C4-2B (cell line): ENCODE measurements around the gene DLX4.

Source experiments
- ZFX ChIP-seq: fragments of 450-650 bp; IDR thresholded peaks from 2 replicates; pipeline ENCODE4 v1.6.1; 2017
- TF ChIP-seq, protein P1 (sequence below): fragments of 450-650 bp; conservative IDR thresholded peaks from 2 replicates; pipeline ENCODE4 v1.5.1; 2017; ENCODE audit warnings: mild to moderate bottlenecking

DNA sequence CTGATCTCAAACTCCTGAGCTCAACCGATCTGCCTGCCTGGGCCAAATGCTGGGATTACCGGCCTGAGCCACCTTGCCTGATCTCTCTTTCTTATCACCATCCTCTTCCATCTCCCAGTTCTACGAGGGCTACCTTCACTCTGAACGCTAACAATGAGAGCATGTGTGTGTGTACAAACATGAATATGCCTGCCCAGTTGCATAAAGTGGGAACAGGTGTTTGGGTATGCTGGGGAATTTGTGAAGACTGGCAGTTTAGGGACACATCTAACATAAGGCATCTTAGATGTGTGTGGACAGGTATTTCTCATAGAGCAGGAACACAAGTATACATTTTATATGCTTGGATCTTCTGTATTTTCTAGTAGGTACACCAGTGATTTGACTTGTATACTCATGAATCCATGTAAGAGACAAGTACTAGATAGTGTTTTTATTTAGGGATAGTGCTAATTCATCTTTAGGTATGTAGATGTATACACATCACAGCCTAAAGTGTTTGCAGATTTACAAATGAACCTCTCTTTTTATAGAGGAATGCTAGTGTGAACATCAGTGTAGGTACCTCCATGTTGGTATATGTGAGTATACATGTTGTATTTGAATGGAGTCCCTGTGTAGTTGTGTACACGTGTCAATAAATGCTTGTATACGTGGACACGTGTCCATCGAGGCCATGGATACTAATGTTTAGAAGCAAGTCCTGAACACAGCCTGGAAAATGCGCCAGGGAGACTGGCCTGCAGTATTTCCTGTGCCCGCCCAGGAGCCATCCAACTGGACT is 1.2 kb upstream of the DLX4 start:
- TF ChIP-seq, protein P1, sequence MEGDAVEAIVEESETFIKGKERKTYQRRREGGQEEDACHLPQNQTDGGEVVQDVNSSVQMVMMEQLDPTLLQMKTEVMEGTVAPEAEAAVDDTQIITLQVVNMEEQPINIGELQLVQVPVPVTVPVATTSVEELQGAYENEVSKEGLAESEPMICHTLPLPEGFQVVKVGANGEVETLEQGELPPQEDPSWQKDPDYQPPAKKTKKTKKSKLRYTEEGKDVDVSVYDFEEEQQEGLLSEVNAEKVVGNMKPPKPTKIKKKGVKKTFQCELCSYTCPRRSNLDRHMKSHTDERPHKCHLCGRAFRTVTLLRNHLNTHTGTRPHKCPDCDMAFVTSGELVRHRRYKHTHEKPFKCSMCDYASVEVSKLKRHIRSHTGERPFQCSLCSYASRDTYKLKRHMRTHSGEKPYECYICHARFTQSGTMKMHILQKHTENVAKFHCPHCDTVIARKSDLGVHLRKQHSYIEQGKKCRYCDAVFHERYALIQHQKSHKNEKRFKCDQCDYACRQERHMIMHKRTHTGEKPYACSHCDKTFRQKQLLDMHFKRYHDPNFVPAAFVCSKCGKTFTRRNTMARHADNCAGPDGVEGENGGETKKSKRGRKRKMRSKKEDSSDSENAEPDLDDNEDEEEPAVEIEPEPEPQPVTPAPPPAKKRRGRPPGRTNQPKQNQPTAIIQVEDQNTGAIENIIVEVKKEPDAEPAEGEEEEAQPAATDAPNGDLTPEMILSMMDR: no peak
- no peak for TF ChIP-seq ZFX
